H1 (cell line): ENCODE measurements around the gene BMPR1A. TPM values are rescaled to one million over a fixed set of nuclear protein-coding genes. Genes with fewer than 3 reads are reported as not detected.

Experiments used
- CTCF ChIA-PET: fragments of 300-600 bp; sonication (Branson Sonifier 250); formaldehyde crosslinking; loops from one replicate; lab custom pipeline; 2021; ENCODE audit not compliant: partially characterized antibody; lab: Charles Lee
- POLR2A ChIA-PET: fragments of 300-600 bp; sonication (Branson Sonifier 250); formaldehyde crosslinking; loops from one replicate; lab custom pipeline; 2021; ENCODE audit warnings: inconsistent platforms; ENCODE audit not compliant: partially characterized antibody; lab: Charles Lee
- DNase-seq, 2 experiments: peaks; one replicate each; pipeline versions ENCODE4 v3.0.0 to v3.0.0-alpha.2; 2010 to 2022; ENCODE audit warnings: low spot score in 2 of 2, low read depth in 1 of 2, mixed read lengths in 1 of 2
- FAIRE-seq: peaks from 2 replicates; lab custom pipeline; 2011; peaks lifted over from hg19 to GRCh38; lab: Jason Lieb, UNC
- H2AFZ ChIP-seq: 2 replicates; pipeline ENCODE4 v1.8.1; 2012; ENCODE audit warnings: low read length, inconsistent platforms
- H2AK5ac ChIP-seq: 2 replicates; pipeline ENCODE4 v1.6.1; 2013; ENCODE audit warnings: low read depth, low read length
- H2BK120ac ChIP-seq: replicated peaks from 2 replicates; pipeline ENCODE3; 2013; ENCODE audit warnings: low read depth, low read length, inconsistent platforms
- H2BK12ac ChIP-seq: 2 replicates; pipeline ENCODE4 v1.6.1; 2013; ENCODE audit warnings: low read depth, low read length
- H2BK15ac ChIP-seq: 2 replicates; pipeline ENCODE4 v1.6.1; 2013; ENCODE audit warnings: low read length
- H2BK20ac ChIP-seq: 2 replicates; pipeline ENCODE4 v1.6.1; 2013; ENCODE audit warnings: low read length
- H2BK5ac ChIP-seq: 2 replicates; pipeline ENCODE4 v1.6.1; 2013; ENCODE audit warnings: low read depth, low read length
- H3K14ac ChIP-seq: 2 replicates; pipeline ENCODE4 v1.6.1; 2013; ENCODE audit warnings: inconsistent platforms; ENCODE audit not compliant: insufficient read length
- H3K18ac ChIP-seq: 2 replicates; pipeline ENCODE4 v1.6.1; 2013; ENCODE audit warnings: low read length; ENCODE audit errors: extremely low read depth
- H3K23ac ChIP-seq: 2 replicates; pipeline ENCODE4 v1.6.1; 2013; ENCODE audit warnings: inconsistent platforms; ENCODE audit not compliant: insufficient read length
- H3K23me2 ChIP-seq: 2 replicates; pipeline ENCODE4 v1.6.1; 2013; ENCODE audit warnings: low read depth, low read length
- H3K27ac ChIP-seq: 2 replicates; pipeline ENCODE4 v1.6.1; 2011; ENCODE audit warnings: low read depth, low read length, inconsistent platforms
- H3K27me3 ChIP-seq, 4 experiments: replicated peaks in 1 of 4; 1 replicate in 1 of 4; 2 replicates in 3 of 4; pipeline versions ENCODE4 v1.6.1 to v1.8.1; 2011 to 2013; ENCODE audit warnings: low read length in 3 of 4, mild to moderate bottlenecking in 3 of 4, inconsistent platforms in 2 of 4, mixed read lengths in 2 of 4, moderate library complexity in 1 of 4; ENCODE audit not compliant: control insufficient read depth in 3 of 4, insufficient read depth in 3 of 4; ENCODE audit errors: extremely low read depth in 1 of 4
- H3K36me3 ChIP-seq, 4 experiments: 2 replicates each; pipeline versions ENCODE4 v1.6.1 to v1.8.1; 2011 to 2013; ENCODE audit warnings: mild to moderate bottlenecking in 4 of 4, low read length in 3 of 4, moderate library complexity in 2 of 4, control low read depth in 1 of 4, inconsistent platforms in 1 of 4; ENCODE audit not compliant: insufficient read depth in 4 of 4, control insufficient read depth in 2 of 4
- H3K4ac ChIP-seq: replicated peaks from 2 replicates; pipeline ENCODE3; 2013; ENCODE audit warnings: low read length, low read depth, mixed read lengths, inconsistent platforms; ENCODE audit not compliant: insufficient read length
- H3K4me1 ChIP-seq, 4 experiments: replicated peaks in 1 of 4; 1 replicate in 1 of 4; 2 replicates in 3 of 4; pipeline versions ENCODE4 v1.6.1 to v1.8.1; 2011 to 2013; ENCODE audit warnings: low read length in 3 of 4, inconsistent platforms in 2 of 4, mixed read lengths in 1 of 4; ENCODE audit not compliant: insufficient read depth in 4 of 4, control insufficient read depth in 3 of 4
- H3K4me2 ChIP-seq, 2 experiments: 2 replicates each; pipeline versions ENCODE4 v1.6.1 to v1.8.1; 2011 to 2013; ENCODE audit warnings: low read depth in 2 of 2, low read length in 2 of 2, control low read depth in 1 of 2, inconsistent platforms in 1 of 2, mild to moderate bottlenecking in 1 of 2; ENCODE audit not compliant: insufficient read depth in 1 of 2
- H3K4me3 ChIP-seq, 4 experiments: fragments of 200-600, 300-600 bp in 1 of 4; sonication (generic), shearing (Covaris generic), sonication (Bioruptor Twin) in 1 of 4; 2 replicates each; pipeline versions ENCODE4 v1.5.1 to v1.8.1; 2011 to 2016; ENCODE audit warnings: low read length in 4 of 4, low read depth in 3 of 4, control low read depth in 2 of 4, inconsistent platforms in 2 of 4, mild to moderate bottlenecking in 2 of 4, mixed read lengths in 1 of 4, moderate library complexity in 1 of 4; ENCODE audit not compliant: insufficient read depth in 2 of 4; ENCODE audit errors: extremely low read depth in 1 of 4
- H3K56ac ChIP-seq: replicated peaks from 2 replicates; pipeline ENCODE3; 2013; ENCODE audit warnings: low read depth, mild to moderate bottlenecking, mixed read lengths, low read length, inconsistent platforms; ENCODE audit not compliant: insufficient read length
- H3K79me1 ChIP-seq: 2 replicates; pipeline ENCODE4 v1.6.1; 2013; ENCODE audit warnings: low read depth, low read length, control low read depth
- H3K79me2 ChIP-seq, 2 experiments: 2 replicates each; pipeline versions ENCODE4 v1.6.1 to v1.8.1; 2012 to 2013; ENCODE audit warnings: low read length in 2 of 2, mild to moderate bottlenecking in 2 of 2, inconsistent platforms in 1 of 2; ENCODE audit not compliant: insufficient read depth in 2 of 2, control insufficient read depth in 1 of 2
- H3K9ac ChIP-seq, 4 experiments: replicated peaks in 1 of 4; 1 replicate in 1 of 4; 2 replicates in 3 of 4; pipeline versions ENCODE4 v1.6.1 to v1.8.1; 2011 to 2013; ENCODE audit warnings: low read depth in 3 of 4, low read length in 3 of 4, control low read depth in 2 of 4, mild to moderate bottlenecking in 2 of 4, moderate library complexity in 2 of 4, inconsistent platforms in 1 of 4; ENCODE audit errors: extremely low read depth in 1 of 4
- H3K9me3 ChIP-seq, 2 experiments: 2 replicates each; pipeline versions ENCODE4 v1.6.1 to v1.8.1; 2012 to 2013; ENCODE audit warnings: mild to moderate bottlenecking in 2 of 2, moderate library complexity in 2 of 2, control low read depth in 1 of 2, inconsistent platforms in 1 of 2, low read depth in 1 of 2, low read length in 1 of 2, mixed read lengths in 1 of 2; ENCODE audit not compliant: insufficient read depth in 2 of 2
- H4K20me1 ChIP-seq, 2 experiments: replicated peaks in 1 of 2; 2 replicates each; pipeline versions ENCODE3 to v1.8.1; 2011 to 2013; ENCODE audit warnings: inconsistent platforms in 2 of 2, low read length in 2 of 2, mild to moderate bottlenecking in 1 of 2; ENCODE audit not compliant: insufficient read depth in 2 of 2, control insufficient read depth in 1 of 2
- H4K5ac ChIP-seq: 2 replicates; pipeline ENCODE4 v1.6.1; 2013; ENCODE audit warnings: low read length, low read depth, mixed read lengths, inconsistent platforms; ENCODE audit not compliant: insufficient read length
- H4K8ac ChIP-seq: 2 replicates; pipeline ENCODE4 v1.8.0; 2013; ENCODE audit warnings: mild to moderate bottlenecking, moderate library complexity, low read length, inconsistent platforms; ENCODE audit not compliant: insufficient read depth; ENCODE audit errors: extremely low read depth
- H4K91ac ChIP-seq: replicated peaks from 2 replicates; pipeline ENCODE3; 2013; ENCODE audit warnings: low read length, mixed read lengths, inconsistent platforms; ENCODE audit not compliant: insufficient read length
- BCL11A ChIP-seq, 2 experiments: IDR thresholded peaks; one replicate each; pipeline ENCODE4 v1.6.1; 2011; ENCODE audit warnings: low read depth in 2 of 2, low read length in 2 of 2, mild to moderate bottlenecking in 2 of 2
- CEBPB ChIP-seq: IDR thresholded peaks from 2 replicates; pipeline ENCODE4 v1.6.1; 2012; ENCODE audit warnings: low read depth, low read length
- CREB1 ChIP-seq: IDR thresholded peaks from 2 replicates; pipeline ENCODE4 v1.6.1; 2012; ENCODE audit warnings: inconsistent platforms
- GABPA ChIP-seq: IDR thresholded peaks from 2 replicates; pipeline ENCODE4 v1.6.1; 2011; ENCODE audit warnings: mild to moderate bottlenecking, low read length, moderate library complexity, borderline replicate concordance; ENCODE audit not compliant: insufficient read depth
- NRF1 ChIP-seq: IDR thresholded peaks from 2 replicates; pipeline ENCODE4 v1.6.1; 2011; ENCODE audit warnings: mild to moderate bottlenecking, low read depth, low read length, improper control_type of control experiment
- WGBS, 2 experiments: shearing (Covaris generic) in 1 of 2; methylation state at CpG; one replicate each; pipeline versions ENCODE4 v1.1.6 to v1.1.7; 2013 to 2015; ENCODE audit warnings: low lambda C conversion rate in 2 of 2, mixed read lengths in 2 of 2, inconsistent platforms in 1 of 2, low coverage in 1 of 2, missing lambda C conversion rate in 1 of 2; ENCODE audit not compliant: insufficient replicate concordance in 2 of 2, insufficient coverage in 1 of 2, insufficient read length in 1 of 2; ENCODE audit errors: extremely low coverage in 1 of 2, missing lambda C conversion rate in 1 of 2; 5-methylcytosine and 5-hydroxymethylcytosine counted together
- polyA plus RNA-seq, 7 experiments: library from polyadenylated mRNA; depleted of rRNA in 3 of 7; stranded (reverse) in 5 of 7; unstranded in 2 of 7; fragments of >200 nt in 5 of 7; fragments of 200-250 nt in 2 of 7; gene quantifications; 1 replicate in 5 of 7; 2 replicates in 1 of 7; 4 replicates in 1 of 7; pipeline versions ENCODE4 v1.2.1 to v1.2.3, GENCODE V29; 2011 to 2013; ENCODE audit warnings: missing spikeins in 2 of 7, mixed read lengths in 2 of 7
- total RNA-seq: library from RNA; stranded (reverse); fragmentation: NEBNext Ultra II Directional; extraction: Animal tissue kit (Norgen Biotek cat#: 25700); gene quantifications from 2 replicates; pipeline ENCODE4 v1.2.1, GENCODE V29; 2021
- TF ChIP-seq, protein P1 (sequence below): IDR thresholded peaks from 2 replicates; pipeline ENCODE4 v1.6.1; 2011; ENCODE audit warnings: low read length, improper control_type of control experiment

BMPR1A gene
- total and polyA plus RNA-seq, 2 of the 8 experiments (the other 6 are each of a cell fraction or from before 2014, with no cell fraction given), result 34.4 to 129 TPM

DNA sequence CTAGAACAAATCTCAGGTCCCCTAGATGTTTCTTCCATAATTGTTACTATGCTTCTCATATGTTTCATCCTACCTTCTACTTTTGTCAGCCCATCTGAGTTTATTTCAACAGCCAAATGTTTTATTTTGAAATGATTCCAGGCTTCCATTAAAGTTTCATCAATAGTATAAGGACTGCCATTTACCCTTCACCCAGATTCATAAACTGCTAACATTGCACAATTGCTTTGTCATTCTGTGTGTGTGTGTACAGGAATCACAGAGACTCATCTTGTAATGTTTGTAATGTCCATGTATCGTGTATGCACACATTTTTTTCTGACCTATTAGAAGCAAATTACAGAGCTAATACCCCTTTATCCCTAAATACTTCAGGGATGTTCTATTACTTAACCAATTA, 175.5 kb downstream of the BMPR1A start:
- peaks cover 0 to 39% (median 14%) of the 10 kb centered on the region in 4 experiments; a peak in 7 of 8 replicates for H3K36me3 ChIP-seq
- H2BK5ac ChIP-seq, result no peak overlapping the region
- no peak overlapping the region for H3K14ac ChIP-seq
- H3K4me1 ChIP-seq, result no peaks in the 10 kb centered on the region
- H4K91ac ChIP-seq, result no peak overlapping the region
- no peak overlapping the region for H3K4me2 ChIP-seq
- H3K9ac ChIP-seq, result no peak overlapping the region
- H4K20me1 ChIP-seq, result peaks cover 0 to 1% of the 10 kb centered on the region in 2 experiments
- no peaks in the 10 kb centered on the region for H3K9me3 ChIP-seq
- H3K27me3 ChIP-seq, result no peaks in the 10 kb centered on the region
- no peak overlapping the region for H2BK120ac ChIP-seq
- no peak for DNase-seq
- no peak overlapping the region for H3K27ac ChIP-seq
- no peak overlapping the region for H4K5ac ChIP-seq
- no peak overlapping the region for H2BK12ac ChIP-seq
- H2BK20ac ChIP-seq, result no peak overlapping the region
- POLR2A ChIA-PET, result interaction anchor here (1.3 kb wide), 1 partner anchor 37 kb away, joined by 5 read pairs; the partner anchor contains the start of gene ADIRF
- H3K79me2 ChIP-seq, result no peaks in the 10 kb centered on the region
- H3K79me1 ChIP-seq, result no peaks in the 10 kb centered on the region
- no peak overlapping the region for H3K18ac ChIP-seq
- H2AFZ ChIP-seq, result no peak overlapping the region
- 85% methylated on average over 1 of the region's 1 CpG; no CpG with 5 or more reads in 1 of the 2 experiments for WGBS, 2 experiments
- H2AK5ac ChIP-seq, result no peak overlapping the region
- H3K23me2 ChIP-seq, result no peaks in the 10 kb centered on the region
- CTCF ChIA-PET, result interaction anchor here (1.0 to 1.1 kb wide), 3 partner anchors 11 to 287 kb away, joined by 3 to 4 read pairs (median 3); no protein-coding TSS in a partner anchor
- H3K4me3 ChIP-seq, result no peak overlapping the region
- TF ChIP-seq GABPA (no peak), CREB1 (no peak), CEBPB (no peak), NRF1 (no peak), BCL11A (IDR thresholded peaks at IDR 0.05; ENCODE audit: low read depth in 2 of 2, low read length in 2 of 2) (no peak)
- TF ChIP-seq, protein P1, sequence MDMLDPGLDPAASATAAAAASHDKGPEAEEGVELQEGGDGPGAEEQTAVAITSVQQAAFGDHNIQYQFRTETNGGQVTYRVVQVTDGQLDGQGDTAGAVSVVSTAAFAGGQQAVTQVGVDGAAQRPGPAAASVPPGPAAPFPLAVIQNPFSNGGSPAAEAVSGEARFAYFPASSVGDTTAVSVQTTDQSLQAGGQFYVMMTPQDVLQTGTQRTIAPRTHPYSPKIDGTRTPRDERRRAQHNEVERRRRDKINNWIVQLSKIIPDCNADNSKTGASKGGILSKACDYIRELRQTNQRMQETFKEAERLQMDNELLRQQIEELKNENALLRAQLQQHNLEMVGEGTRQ, result no peak
- FAIRE-seq, result no peak
- H2BK15ac ChIP-seq, result no peak overlapping the region
- H3K4ac ChIP-seq, result no peak overlapping the region
- no peak overlapping the region for H3K56ac ChIP-seq
- H3K23ac ChIP-seq, result no peak overlapping the region
- H4K8ac ChIP-seq, result no peak overlapping the region
